Activated T-helper 2 cell treated with anti-CD3 and anti-CD28 coated beads, Interferon-gamma antibody, Interleukin-2, Interleukin-4, amounts not matched to agents 10 μg/mL and 5 μg/mL and 100 μg/mL, durations not matched to agents 14 hours and 24 hours and 36 hours (primary cell): ENCODE results near the gene CHIT1. TPM values are rescaled to one million over a fixed set of nuclear protein-coding genes. Genes with fewer than 3 reads are reported as not detected.

ENCODE experiments used
- DNase-seq: peaks from one replicate; pipeline ENCODE4 v3.0.0; 2021; ENCODE audit warnings: low spot score
- H3K27ac Mint-ChIP-seq: one replicate; pipeline ENCODE4 v1.8.0; 2021; ENCODE audit warnings: mixed read lengths
- H3K27me3 Mint-ChIP-seq: one replicate; pipeline ENCODE4 v1.8.0; 2021; ENCODE audit warnings: low read depth, mixed read lengths
- H3K36me3 Mint-ChIP-seq: one replicate; pipeline ENCODE4 v1.8.0; 2021; ENCODE audit warnings: low read depth, mixed read lengths
- H3K4me1 Mint-ChIP-seq: one replicate; pipeline ENCODE4 v1.8.0; 2021; ENCODE audit warnings: low read depth, mixed read lengths
- H3K4me3 Mint-ChIP-seq: one replicate; pipeline ENCODE4 v1.8.0; 2021; ENCODE audit warnings: low read depth, mild to moderate bottlenecking, moderate library complexity, mixed read lengths
- H3K9me3 Mint-ChIP-seq: one replicate; pipeline ENCODE4 v1.8.0; 2021; ENCODE audit warnings: mixed read lengths
- intact Hi-C: fragments of 100-400 bp; cut with micrococcal nuclease; formaldehyde crosslinking; loops from one replicate; pipeline ENCODE4 v1.15.1; 2023
- total RNA-seq: library from RNA; stranded (reverse); gene quantifications from 2 replicates; pipeline ENCODE4 v1.2.3, GENCODE V29; 2022

The CHIT1 gene
- total RNA-seq, 1 donor from 2014 or later, result 0.09 TPM

GRCh38 chr1:203171341-203172183 is 57.9 kb downstream of the CHIT1 start:
- H3K27me3 Mint-ChIP-seq, result no peaks in the 10 kb centered on the region
- no peaks in the 10 kb centered on the region for H3K9me3 Mint-ChIP-seq
- H3K36me3 Mint-ChIP-seq, result no peaks in the 10 kb centered on the region
- no peak for DNase-seq
- H3K4me3 Mint-ChIP-seq, result no peak overlapping the region
- H3K27ac Mint-ChIP-seq, result no peak overlapping the region
- intact Hi-C loops, result loop anchor here (1.0 kb wide), 1 partner anchor 132 kb away; no protein-coding TSS in a partner anchor
- H3K4me1 Mint-ChIP-seq, result no peaks in the 10 kb centered on the region

- H3K36me3 Mint-ChIP-seq, result no peaks in the 10 kb centered on the region
- no peak for DNase-seq
- H3K4me1 Mint-ChIP-seq, result no peaks in the 10 kb centered on the region
- H3K27ac Mint-ChIP-seq, result no peak overlapping the region
- H3K4me3 Mint-ChIP-seq, result no peak overlapping the region
- no peaks in the 10 kb centered on the region for H3K27me3 Mint-ChIP-seq
- no peaks in the 10 kb centered on the region for H3K9me3 Mint-ChIP-seq
- intact Hi-C loops, result no loop called here
These were observed 58.7 kb downstream of the CHIT1 start for GRCh38 chr1:203170625-203171330.

- Mint-ChIP-seq H3K27me3 (no peaks in the 10 kb centered on the region), H3K27ac (no peak overlapping the region), H3K4me1 (no peaks in the 10 kb centered on the region), H3K4me3 (no peak overlapping the region), H3K36me3 (no peaks in the 10 kb centered on the region), H3K9me3 (no peaks in the 10 kb centered on the region)
- intact Hi-C loops, result no loop called here
- no peak for DNase-seq
These were observed 59.5 kb downstream of the CHIT1 start for GRCh38 chr1:203169770-203170520.

- Mint-ChIP-seq H3K4me1 (no peaks in the 10 kb centered on the region), H3K4me3 (no peak overlapping the region), H3K9me3 (no peaks in the 10 kb centered on the region), H3K36me3 (no peaks in the 10 kb centered on the region), H3K27me3 (peaks cover 3% of the 10 kb centered on the region), H3K27ac (no peak overlapping the region)
- DNase-seq, result no peak
- intact Hi-C loops, result no loop called here
These were observed 60.5 kb downstream of the CHIT1 start for GRCh38 chr1:203168991-203169390.

- Mint-ChIP-seq H3K27ac (no peak overlapping the region), H3K9me3 (no peaks in the 10 kb centered on the region), H3K4me1 (no peaks in the 10 kb centered on the region), H3K27me3 (peaks cover 3% of the 10 kb centered on the region), H3K36me3 (no peaks in the 10 kb centered on the region), H3K4me3 (no peak overlapping the region)
- no peak for DNase-seq
- intact Hi-C loops, result no loop called here
These were observed 61.2 kb downstream of the CHIT1 start for GRCh38 chr1:203168256-203168786.

GRCh38 chr1:203167913-203168200 is 61.6 kb downstream of the CHIT1 start:
- Mint-ChIP-seq H3K4me1 (no peaks in the 10 kb centered on the region), H3K27ac (no peak overlapping the region), H3K27me3 (peaks cover 3% of the 10 kb centered on the region), H3K4me3 (no peak overlapping the region), H3K36me3 (no peaks in the 10 kb centered on the region), H3K9me3 (no peaks in the 10 kb centered on the region)
- intact Hi-C loops, result no loop called here
- no peak for DNase-seq

- H3K36me3 Mint-ChIP-seq, result no peaks in the 10 kb centered on the region
- intact Hi-C loops, result no loop called here
- no peak overlapping the region for H3K4me3 Mint-ChIP-seq
- DNase-seq, result no peak
- no peaks in the 10 kb centered on the region for H3K9me3 Mint-ChIP-seq
- H3K27me3 Mint-ChIP-seq, result peaks cover 3% of the 10 kb centered on the region
- no peak overlapping the region for H3K27ac Mint-ChIP-seq
- no peaks in the 10 kb centered on the region for H3K4me1 Mint-ChIP-seq
These were observed 62.2 kb downstream of the CHIT1 start for GRCh38 chr1:203167026-203167912.

- intact Hi-C loops, result no loop called here
- Mint-ChIP-seq H3K4me3 (no peak overlapping the region), H3K36me3 (no peaks in the 10 kb centered on the region), H3K27ac (no peak overlapping the region), H3K27me3 (peaks cover 3% of the 10 kb centered on the region), H3K4me1 (no peaks in the 10 kb centered on the region), H3K9me3 (no peaks in the 10 kb centered on the region)
- no peak for DNase-seq
These were observed 63.1 kb downstream of the CHIT1 start for GRCh38 chr1:203166192-203166940.

Other genes with a start within 250 kb of the CHIT1 start
- 74.7 and 75.8 TPM in 2 replicates for gene TMEM183A, start 222.3 kb downstream of the CHIT1 start, total RNA-seq
- gene PPFIA4, start 203.2 kb downstream of the CHIT1 start, total RNA-seq, result 33.4 and 35.1 TPM in 2 replicates
- not detected in 2 replicates for gene MYOG, start 143.7 kb downstream of the CHIT1 start, total RNA-seq
- gene ADORA1, start 101.9 kb downstream of the CHIT1 start, total RNA-seq, result not detected in 2 replicates
- gene MYBPH, start 53.8 kb downstream of the CHIT1 start, total RNA-seq, result not detected in 2 replicates
- gene CHI3L1, start 43.0 kb downstream of the CHIT1 start, total RNA-seq, result not detected in 2 replicates
- 98.1 and 98.8 TPM in 2 replicates for gene BTG2, start 75.8 kb upstream of the CHIT1 start, total RNA-seq
- 4.0 and 5.4 TPM in 2 replicates for gene FMOD, start 121.4 kb upstream of the CHIT1 start, total RNA-seq
- gene PRELP, start 246.1 kb upstream of the CHIT1 start, total RNA-seq, result not detected in 2 replicates